Suprapubic skin (tissue), 4 donors: ENCODE data around the gene NIPAL1.

ENCODE experiments used
- POLR2A ChIP-seq, 2 donors: fragments of 450-650 bp; IDR thresholded peaks; one replicate each; pipeline ENCODE4 v1.6.1; 2017; ENCODE audit warnings: antibody characterized with exemption in 2 of 2, mild to moderate bottlenecking in 2 of 2, moderate library complexity in 2 of 2
- POLR2AphosphoS5 ChIP-seq, 3 donors: sonication (generic); formaldehyde crosslinking; IDR thresholded peaks; one replicate each; pipeline ENCODE4 v1.6.1; 2017; ENCODE audit warnings: antibody characterized with exemption in 3 of 3
- TF ChIP-seq, protein P1 (sequence below), 2 donors: fragments of 200-600 bp in 1 of 2; fragments of 450-650 bp in 1 of 2; sonication (generic) in 1 of 2; IDR thresholded peaks; one replicate each; pipeline ENCODE4 v1.5.1; 2016 to 2019; ENCODE audit warnings: antibody characterized with exemption in 2 of 2, mild to moderate bottlenecking in 1 of 2, moderate library complexity in 1 of 2

DNA sequence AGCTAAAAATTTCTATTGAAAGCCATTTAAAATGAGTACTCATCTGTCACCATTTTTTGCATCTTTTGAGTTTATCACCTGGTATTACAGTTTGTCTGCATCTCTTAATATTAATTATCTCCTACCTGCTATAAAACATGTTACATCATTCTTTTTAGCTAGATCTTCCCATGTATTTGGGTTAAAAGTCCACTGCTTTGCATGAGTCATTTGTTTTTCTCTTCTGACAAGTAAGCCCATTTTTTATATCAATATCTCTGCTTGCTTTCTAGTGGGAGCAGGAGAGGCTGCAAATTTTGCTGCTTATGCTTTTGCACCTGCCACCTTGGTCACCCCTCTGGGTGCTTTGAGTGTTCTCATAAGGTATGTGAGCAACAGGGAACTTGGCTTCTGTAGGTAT is 16.1 kb downstream of the NIPAL1 start:
- TF ChIP-seq, protein P1, sequence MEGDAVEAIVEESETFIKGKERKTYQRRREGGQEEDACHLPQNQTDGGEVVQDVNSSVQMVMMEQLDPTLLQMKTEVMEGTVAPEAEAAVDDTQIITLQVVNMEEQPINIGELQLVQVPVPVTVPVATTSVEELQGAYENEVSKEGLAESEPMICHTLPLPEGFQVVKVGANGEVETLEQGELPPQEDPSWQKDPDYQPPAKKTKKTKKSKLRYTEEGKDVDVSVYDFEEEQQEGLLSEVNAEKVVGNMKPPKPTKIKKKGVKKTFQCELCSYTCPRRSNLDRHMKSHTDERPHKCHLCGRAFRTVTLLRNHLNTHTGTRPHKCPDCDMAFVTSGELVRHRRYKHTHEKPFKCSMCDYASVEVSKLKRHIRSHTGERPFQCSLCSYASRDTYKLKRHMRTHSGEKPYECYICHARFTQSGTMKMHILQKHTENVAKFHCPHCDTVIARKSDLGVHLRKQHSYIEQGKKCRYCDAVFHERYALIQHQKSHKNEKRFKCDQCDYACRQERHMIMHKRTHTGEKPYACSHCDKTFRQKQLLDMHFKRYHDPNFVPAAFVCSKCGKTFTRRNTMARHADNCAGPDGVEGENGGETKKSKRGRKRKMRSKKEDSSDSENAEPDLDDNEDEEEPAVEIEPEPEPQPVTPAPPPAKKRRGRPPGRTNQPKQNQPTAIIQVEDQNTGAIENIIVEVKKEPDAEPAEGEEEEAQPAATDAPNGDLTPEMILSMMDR (IDR thresholded peaks at IDR 0.05) = no peak
- TF ChIP-seq POLR2A (IDR thresholded peaks at IDR 0.05) (no peak), POLR2AphosphoS5 (IDR thresholded peaks at IDR 0.05) (no peak)
